COLO668 (cell line): ENCODE data around the gene DGKH.

Experiments
- DNase-seq: peaks from one replicate; lab custom pipeline; 2025; ENCODE audit not compliant: unreplicated experiment; lab: John Stamatoyannopoulos, UW

DGKH gene

DNA sequence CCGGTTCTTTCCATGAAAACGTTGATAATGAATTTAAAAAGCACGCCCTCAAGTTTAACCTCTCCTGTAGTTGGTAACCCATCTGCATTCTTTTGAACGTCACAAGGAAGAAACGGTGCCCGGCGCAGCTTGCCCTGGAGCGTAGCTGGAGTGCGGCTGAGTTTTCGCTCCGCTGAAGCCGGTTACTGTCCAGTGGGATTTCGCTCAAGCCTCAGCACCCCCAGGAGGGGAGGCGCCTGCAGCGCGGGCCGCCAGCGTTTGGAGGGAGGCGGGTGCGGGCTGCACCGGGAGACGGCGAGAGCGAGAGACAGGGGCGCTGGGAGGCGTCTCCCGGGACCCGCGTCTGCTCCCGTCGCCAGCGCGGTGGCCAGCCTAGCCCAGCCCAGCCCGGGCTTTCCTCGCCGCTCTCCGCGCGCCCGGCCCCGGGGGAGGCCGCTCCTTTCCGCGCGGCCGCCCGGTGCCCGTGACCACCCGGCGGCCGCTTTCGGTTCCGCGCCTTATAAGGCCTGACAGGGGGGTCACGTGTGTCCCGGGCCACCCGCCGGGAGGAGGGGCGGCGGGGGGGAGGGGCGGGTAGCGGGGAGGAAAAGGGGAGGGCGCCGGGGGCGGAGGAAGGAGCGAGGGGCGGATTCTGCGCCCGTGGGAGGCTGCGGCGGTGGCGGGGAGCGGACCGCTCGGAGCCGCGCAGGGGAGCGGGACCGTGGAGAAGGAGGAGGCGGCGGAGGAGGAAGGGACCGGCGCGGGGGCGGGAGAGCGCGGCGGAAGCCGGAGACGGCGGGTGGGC is 8.3 kb upstream of the DGKH start:
- DNase-seq, result peak; percentile 98

DNA sequence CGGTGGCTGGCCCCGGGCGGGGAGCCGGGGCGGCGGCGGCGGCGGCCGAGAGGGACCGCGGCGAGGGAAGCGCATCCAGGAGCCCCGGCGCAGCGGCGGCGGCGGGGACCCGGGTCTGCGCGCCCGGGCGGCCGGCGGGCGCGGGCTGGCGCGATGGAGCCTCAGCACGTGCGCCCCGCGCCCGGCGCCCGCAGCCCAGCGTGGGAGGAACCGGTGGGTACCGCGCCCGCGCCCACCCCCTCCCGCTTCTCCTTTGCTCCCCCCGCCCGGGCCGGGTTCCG is 7.8 kb upstream of the DGKH start:
- no peak for DNase-seq

DNA sequence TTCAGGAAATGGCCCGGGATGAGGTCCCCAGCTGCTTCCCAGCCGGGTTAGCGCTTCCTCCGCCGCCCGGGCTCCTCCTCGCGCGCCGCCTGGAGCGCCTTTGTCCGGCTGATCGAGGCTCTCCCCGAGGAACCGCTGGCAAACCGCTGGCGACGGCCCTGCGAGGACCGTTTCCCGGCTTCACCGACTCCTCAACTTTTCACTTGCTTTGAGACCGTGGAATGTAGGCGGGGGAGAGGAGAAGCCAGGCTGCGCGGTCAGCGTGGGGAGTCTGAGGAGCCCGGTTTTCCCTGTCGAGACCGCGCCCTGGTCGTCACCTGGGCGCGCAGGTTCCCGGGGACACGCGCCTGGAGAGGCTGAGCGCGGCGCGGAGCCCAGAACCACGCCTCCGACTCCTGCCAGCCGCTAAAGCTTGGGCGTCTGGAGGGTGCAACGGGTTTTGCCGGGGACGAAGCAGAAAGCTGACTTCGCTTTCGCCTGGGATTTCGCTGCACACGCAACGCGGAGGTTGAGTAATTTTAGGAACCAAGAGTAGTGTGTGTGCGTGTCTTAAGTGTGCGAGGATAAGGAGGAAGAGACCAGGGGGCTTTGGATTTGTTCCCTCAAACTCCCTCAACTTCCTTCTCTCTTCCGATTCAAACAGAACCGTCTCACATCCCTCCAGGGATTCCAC is 7.3 kb upstream of the DGKH start:
- DNase-seq, result peak; percentile 95

DNA sequence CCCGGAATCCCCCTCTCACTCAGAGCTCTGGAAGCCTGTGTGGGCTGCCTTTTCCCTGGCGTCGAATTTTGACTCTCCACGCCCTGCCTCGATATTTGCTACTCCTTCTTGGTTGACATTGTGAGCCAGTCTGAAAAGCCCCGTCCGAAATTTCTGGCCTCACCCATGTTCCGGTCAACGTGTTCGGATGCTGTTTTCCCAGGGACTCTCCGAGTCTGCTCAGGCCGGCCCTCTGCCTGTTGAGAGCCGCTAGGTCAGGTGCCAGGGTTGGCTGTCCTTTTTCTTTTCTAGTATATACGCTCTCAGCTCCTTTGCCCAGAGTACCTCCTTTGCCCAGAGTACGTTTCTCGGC is 6.8 kb upstream of the DGKH start:
- DNase-seq, result peak; percentile 77

DNA sequence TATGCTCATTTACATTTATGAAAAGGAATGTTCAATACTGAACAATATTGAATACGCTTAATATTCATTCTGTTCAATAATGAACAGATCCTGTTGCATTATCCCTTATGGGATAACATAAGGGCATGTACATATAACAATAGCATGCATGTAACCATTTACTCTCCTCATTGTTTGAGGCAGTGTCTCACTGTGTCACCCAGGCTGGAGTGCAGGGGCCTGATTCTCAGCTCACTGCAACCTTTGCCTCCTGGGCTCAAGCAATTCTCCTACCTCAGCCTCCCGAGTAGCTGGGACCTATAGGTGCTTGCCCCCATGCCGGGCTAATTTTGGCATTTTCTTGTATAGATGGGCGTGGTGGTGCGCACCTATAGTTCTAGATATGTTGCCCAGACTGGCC is 4.8 kb upstream of the DGKH start:
- DNase-seq, result no peak

- no peak for DNase-seq
Observed at GRCh38 chr13:42046448-42046847, 2.0 kb upstream of the DGKH start.

DNA sequence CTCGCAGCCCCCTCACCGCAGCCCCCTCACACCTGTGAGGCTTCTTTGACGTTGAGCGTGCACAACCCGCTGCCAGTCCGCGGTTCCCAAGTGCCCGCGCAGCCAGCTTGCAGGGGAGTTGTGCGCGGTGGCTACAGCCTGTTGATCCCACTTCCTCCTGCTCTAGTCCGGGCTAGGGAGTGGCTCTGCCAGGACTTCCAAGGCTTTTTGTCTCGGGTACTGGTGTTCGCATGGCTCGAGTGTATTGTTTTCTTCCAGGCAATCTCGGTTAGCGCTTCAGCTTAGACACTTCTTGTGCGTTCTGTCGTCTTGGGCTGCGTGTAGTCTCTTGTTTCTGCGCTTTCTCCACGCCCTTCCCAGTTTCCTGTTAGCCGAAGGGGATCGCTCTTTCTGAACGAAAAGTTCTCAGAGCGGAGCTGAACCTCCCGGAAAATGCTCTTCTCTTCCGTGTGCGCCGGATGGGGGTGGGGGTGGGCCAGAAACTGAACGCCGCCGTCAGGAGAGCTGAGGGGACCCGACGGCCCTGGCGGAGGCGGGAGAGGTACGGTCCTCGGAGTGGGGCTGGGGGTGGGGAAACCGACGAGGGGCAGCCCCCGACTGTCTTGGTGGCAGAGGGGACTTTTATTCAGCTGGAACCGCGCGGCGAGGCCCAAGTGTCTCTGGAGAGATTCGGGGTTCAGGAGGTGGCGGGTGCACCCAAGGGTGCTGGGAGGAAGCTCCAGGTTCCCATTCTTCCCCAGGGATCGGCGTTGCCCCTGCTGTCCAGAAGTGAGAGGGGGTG is 697 bp upstream of the DGKH start:
- peak; percentile 86 for DNase-seq

GRCh38 chr13:42048684-42049453 is 421 bp downstream of the DGKH start:
- DNase-seq, result peak; percentile 95

- no peak for DNase-seq
Observed at GRCh38 chr13:42049454-42049813, 986 bp downstream of the DGKH start.

DNA sequence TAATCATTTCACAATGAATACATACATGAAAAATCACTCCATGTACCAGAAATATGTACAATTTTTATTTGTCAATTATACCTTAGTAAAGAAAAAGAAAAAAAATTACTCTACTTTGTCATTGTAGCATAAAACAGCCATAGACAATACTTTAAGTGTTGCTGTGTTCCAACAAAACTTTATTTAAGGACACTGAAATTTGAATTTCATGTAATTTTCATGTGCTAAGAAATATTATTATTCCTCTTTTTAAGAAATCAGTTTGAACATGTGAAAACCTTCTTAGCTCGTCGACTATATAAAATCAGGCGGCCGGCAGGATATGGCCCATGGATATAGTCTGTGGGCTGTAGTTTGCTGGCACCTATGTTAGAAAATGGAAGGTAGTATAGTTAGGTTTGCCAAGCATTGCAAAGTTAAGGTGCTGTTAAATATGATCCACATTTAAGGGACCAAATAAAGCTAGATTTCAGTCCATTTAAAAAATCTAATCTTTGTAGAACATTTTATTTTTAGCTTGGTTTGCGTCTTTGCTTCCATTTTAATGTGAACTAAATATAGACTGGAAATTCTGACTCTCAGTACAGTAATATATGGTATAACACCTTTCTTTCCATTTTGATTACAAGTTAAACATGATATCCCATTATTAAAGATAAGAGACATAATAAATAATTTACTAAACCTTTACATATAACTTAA is 6.5 kb downstream of the DGKH start:
- DNase-seq, result no peak

DNA sequence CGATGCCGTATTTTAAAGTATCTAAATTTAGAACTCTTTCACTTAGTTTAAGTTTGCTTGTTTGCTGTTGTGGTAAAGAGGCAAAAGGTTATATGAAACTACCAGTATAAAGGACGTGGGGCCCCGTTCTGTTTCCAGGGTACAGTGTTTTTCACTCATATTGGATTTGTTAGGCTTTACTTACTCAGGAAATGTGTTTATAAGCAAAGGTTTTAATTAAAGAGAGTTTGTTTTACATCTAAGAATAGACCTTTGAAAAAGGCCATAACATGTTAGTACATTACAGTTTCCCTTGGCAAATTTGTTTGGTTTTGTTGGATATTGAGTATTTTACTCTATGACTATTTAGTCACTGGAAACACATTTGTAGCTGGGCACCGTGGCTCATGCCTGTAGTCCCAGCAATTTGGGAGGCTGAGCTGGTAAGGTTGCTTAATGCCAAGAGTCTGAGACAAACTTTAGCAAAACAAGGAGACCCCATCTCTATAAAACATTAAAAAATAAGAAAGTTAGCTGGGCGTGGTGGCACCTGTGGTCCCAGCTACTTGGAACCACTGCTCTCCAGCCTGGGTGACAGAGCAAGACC is 7.1 kb downstream of the DGKH start:
- no peak for DNase-seq

GRCh38 chr13:42056146-42056545 is 7.7 kb downstream of the DGKH start:
- DNase-seq, result no peak

DNA sequence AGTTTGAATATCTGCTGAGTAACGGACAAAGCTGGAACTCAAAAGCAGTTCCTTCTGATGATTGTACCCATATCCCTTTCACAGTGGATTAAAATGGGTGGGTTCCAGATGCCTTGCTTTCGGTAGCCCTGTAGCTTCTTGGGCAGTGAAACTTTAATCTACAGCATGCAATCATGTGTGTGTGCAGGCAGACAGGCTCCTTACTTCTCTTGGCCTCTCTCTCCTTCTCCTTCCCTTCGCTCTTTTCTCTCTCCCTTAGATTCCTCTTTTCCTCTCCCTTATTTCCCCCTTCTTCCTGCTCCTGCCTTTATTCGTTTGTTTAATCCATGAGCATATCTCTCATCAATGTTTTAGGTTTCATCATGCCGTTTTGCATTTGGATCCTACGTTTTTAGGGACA is 8.1 kb downstream of the DGKH start:
- no peak for DNase-seq

- no peak for DNase-seq
Observed at GRCh38 chr13:42057918-42058530, 9.6 kb downstream of the DGKH start.

- DNase-seq, result no peak
Observed at GRCh38 chr13:42061943-42062342, 13.5 kb downstream of the DGKH start.

GRCh38 chr13:42063105-42063504 is 14.7 kb downstream of the DGKH start:
- DNase-seq, result no peak

DNA sequence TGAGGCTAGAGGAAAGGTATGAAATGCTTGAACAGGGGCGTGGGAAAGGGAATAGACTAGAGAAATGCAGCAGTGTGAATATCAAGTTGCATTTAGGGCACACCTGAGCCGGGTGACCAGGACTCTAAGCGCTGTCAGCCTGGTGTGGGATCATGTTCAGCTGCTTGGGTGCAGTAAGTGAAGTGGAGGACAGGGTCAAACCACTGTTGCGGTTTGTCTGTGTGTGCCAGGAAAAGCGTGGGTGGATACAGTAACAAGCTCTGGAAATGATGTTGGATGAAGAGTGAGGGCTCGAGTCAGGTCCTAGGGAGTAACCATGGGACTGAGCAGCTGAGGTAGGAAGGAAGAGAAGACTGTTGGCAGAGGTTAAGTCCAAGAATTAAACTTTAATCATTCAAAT is 15.8 kb downstream of the DGKH start:
- DNase-seq, result no peak

- DNase-seq, result no peak
Observed at GRCh38 chr13:42064966-42065365, 16.5 kb downstream of the DGKH start.

- no peak for DNase-seq
Observed at GRCh38 chr13:42065414-42065813, 17.0 kb downstream of the DGKH start.

DNA sequence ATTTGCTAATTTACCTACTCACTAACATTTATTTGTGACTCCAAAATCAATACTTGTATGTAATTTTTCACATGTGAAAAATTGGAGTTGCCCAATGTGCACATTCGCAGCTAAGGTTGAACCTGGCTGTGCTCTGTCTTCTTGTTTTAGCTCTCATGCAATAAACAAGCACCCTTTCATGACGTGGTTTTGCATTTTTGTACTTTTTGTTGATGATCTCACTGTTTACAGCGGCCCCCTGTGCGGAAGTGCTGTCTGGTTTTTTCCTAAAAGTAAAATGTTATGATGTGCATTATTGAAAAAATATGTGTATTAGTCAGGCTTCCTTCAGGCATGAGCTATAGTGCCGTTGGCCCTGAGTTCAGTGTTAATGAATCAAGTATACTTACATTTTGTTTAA is 18.1 kb downstream of the DGKH start:
- DNase-seq, result no peak
